Parathyroid adenoma (tissue), 2 donors: Measurements from ENCODE around the gene PAM.

Source experiments
- H2AFZ ChIP-seq: fragments of 300-600 bp; sonication (generic); one replicate; pipeline ENCODE4 v1.7.0; 2017; ENCODE audit warnings: antibody characterized with exemption, mild to moderate bottlenecking
- H3K27ac ChIP-seq: fragments of 300-600 bp; sonication (generic); one replicate; pipeline ENCODE4 v1.7.0; 2017
- H3K27me3 ChIP-seq: fragments of 300-600 bp; sonication (generic); one replicate; pipeline ENCODE4 v1.7.0; 2017; ENCODE audit warnings: low read length; ENCODE audit not compliant: control insufficient read depth, insufficient read depth
- H3K36me3 ChIP-seq: fragments of 300-600 bp; sonication (generic); one replicate; pipeline ENCODE4 v1.7.0; 2017; ENCODE audit warnings: low read length; ENCODE audit not compliant: control insufficient read depth, insufficient read depth
- H3K4me1 ChIP-seq: fragments of 300-600 bp; sonication (generic); one replicate; pipeline ENCODE4 v1.7.0; 2017; ENCODE audit warnings: control low read depth
- H3K4me2 ChIP-seq: fragments of 300-600 bp; sonication (generic); one replicate; pipeline ENCODE4 v1.7.0; 2017; ENCODE audit warnings: low read length
- H3K4me3 ChIP-seq: fragments of 300-600 bp; sonication (generic); one replicate; pipeline ENCODE4 v1.7.0; 2017; ENCODE audit warnings: low read depth, low read length
- H3K79me2 ChIP-seq: fragments of 300-600 bp; sonication (generic); one replicate; pipeline ENCODE4 v1.7.0; 2017; ENCODE audit warnings: control low read depth
- H3K9ac ChIP-seq: fragments of 300-600 bp; sonication (generic); one replicate; pipeline ENCODE4 v1.7.0; 2017; ENCODE audit warnings: mild to moderate bottlenecking
- H3K9me3 ChIP-seq: fragments of 300-600 bp; sonication (generic); one replicate; pipeline ENCODE4 v1.7.0; 2017; ENCODE audit warnings: low read length; ENCODE audit not compliant: control insufficient read depth
- TF ChIP-seq, protein P1 (sequence below): fragments of 300-600 bp; sonication (generic); IDR thresholded peaks from one replicate; pipeline ENCODE4 v1.7.0; 2017; ENCODE audit warnings: antibody characterized with exemption, mild to moderate bottlenecking
- donor health status: primary hyperparathyroidism.

The PAM gene

GRCh38 chr5:103000089-103000488, 245.0 kb downstream of the PAM start:
- Histone ChIP-seq H3K27ac (no peak overlapping the region), H3K27me3 (no peaks in the 10 kb centered on the region), H3K9me3 (no peaks in the 10 kb centered on the region), H3K4me3 (no peak overlapping the region), H2AFZ (no peak overlapping the region), H3K79me2 (no peaks in the 10 kb centered on the region), H3K4me1 (no peaks in the 10 kb centered on the region), H3K9ac (no peak overlapping the region), H3K36me3 (no peaks in the 10 kb centered on the region), H3K4me2 (no peak overlapping the region)
- TF ChIP-seq, protein P1, sequence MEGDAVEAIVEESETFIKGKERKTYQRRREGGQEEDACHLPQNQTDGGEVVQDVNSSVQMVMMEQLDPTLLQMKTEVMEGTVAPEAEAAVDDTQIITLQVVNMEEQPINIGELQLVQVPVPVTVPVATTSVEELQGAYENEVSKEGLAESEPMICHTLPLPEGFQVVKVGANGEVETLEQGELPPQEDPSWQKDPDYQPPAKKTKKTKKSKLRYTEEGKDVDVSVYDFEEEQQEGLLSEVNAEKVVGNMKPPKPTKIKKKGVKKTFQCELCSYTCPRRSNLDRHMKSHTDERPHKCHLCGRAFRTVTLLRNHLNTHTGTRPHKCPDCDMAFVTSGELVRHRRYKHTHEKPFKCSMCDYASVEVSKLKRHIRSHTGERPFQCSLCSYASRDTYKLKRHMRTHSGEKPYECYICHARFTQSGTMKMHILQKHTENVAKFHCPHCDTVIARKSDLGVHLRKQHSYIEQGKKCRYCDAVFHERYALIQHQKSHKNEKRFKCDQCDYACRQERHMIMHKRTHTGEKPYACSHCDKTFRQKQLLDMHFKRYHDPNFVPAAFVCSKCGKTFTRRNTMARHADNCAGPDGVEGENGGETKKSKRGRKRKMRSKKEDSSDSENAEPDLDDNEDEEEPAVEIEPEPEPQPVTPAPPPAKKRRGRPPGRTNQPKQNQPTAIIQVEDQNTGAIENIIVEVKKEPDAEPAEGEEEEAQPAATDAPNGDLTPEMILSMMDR, result no peak

DNA sequence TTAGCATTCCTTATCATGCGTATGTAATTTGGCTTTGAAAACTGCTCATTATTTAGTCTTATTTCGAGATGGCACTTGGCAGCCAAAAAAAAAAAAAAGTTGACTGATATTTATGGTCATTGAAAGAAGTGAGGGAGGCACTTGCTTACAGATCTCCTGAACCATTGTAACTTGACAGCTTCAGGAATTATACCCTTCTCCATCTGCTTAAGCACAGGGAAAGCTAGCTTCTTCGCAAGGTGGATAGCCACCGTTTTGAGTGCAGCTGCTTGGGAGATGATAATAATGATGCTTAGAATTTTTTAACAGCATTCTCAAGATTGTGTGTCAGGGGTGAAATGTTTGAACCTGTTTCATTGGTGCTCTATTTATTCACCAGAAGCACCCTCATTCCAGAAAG, 248.8 kb downstream of the PAM start:
- no peaks in the 10 kb centered on the region for H3K9me3 ChIP-seq
- no peak overlapping the region for H3K9ac ChIP-seq
- H3K36me3 ChIP-seq, result no peaks in the 10 kb centered on the region
- no peak overlapping the region for H3K4me2 ChIP-seq
- H3K4me1 ChIP-seq, result no peaks in the 10 kb centered on the region
- TF ChIP-seq, protein P1, result no peak
- H3K27ac ChIP-seq, result no peak overlapping the region
- H2AFZ ChIP-seq, result no peak overlapping the region
- H3K27me3 ChIP-seq, result no peaks in the 10 kb centered on the region
- H3K79me2 ChIP-seq, result no peaks in the 10 kb centered on the region
- no peak overlapping the region for H3K4me3 ChIP-seq

DNA sequence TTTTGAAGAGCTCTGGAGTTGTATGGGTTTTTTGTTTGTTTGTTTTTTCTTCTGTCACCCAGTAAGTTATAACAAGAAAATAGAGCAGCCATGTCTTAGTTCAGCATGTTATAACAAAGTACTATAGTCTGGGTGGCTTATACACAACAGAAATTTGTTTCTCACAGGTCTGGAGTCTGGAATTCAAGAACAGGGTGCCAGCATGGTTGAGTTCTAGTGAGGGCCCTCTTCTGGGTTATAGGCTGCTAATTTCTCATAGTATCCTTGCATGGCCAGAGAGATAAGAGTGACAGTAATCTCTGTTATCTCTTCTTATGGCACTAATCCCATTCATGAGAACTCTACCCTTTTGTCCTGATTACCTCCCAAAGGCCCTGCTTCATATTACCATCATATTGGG, 250.2 kb downstream of the PAM start:
- TF ChIP-seq, protein P1, result no peak
- no peaks in the 10 kb centered on the region for H3K27me3 ChIP-seq
- H3K9ac ChIP-seq, result no peak overlapping the region
- no peaks in the 10 kb centered on the region for H3K9me3 ChIP-seq
- H3K27ac ChIP-seq, result no peak overlapping the region
- no peaks in the 10 kb centered on the region for H3K79me2 ChIP-seq
- H3K36me3 ChIP-seq, result no peaks in the 10 kb centered on the region
- H2AFZ ChIP-seq, result no peak overlapping the region
- no peaks in the 10 kb centered on the region for H3K4me1 ChIP-seq
- H3K4me3 ChIP-seq, result no peak overlapping the region
- no peak overlapping the region for H3K4me2 ChIP-seq

GRCh38 chr5:103006921-103007320, 251.8 kb downstream of the PAM start:
- Histone ChIP-seq H2AFZ (no peak overlapping the region), H3K27ac (no peak overlapping the region), H3K9me3 (no peaks in the 10 kb centered on the region), H3K4me3 (no peak overlapping the region), H3K36me3 (no peaks in the 10 kb centered on the region), H3K9ac (no peak overlapping the region), H3K4me2 (no peak overlapping the region), H3K27me3 (no peaks in the 10 kb centered on the region), H3K4me1 (no peaks in the 10 kb centered on the region), H3K79me2 (no peaks in the 10 kb centered on the region)
- TF ChIP-seq, protein P1, result no peak

- Histone ChIP-seq H3K27me3 (no peaks in the 10 kb centered on the region), H3K4me2 (no peak overlapping the region), H3K36me3 (no peaks in the 10 kb centered on the region), H3K9me3 (no peaks in the 10 kb centered on the region), H3K27ac (no peak overlapping the region), H2AFZ (no peak overlapping the region), H3K4me3 (no peak overlapping the region), H3K4me1 (peaks cover 13% of the 10 kb centered on the region), H3K79me2 (no peaks in the 10 kb centered on the region), H3K9ac (no peak overlapping the region)
- TF ChIP-seq, protein P1, result no peak
Observed at GRCh38 chr5:103010168-103010567, 255.1 kb downstream of the PAM start.
